ENCODE results near the gene SYCN. TPM values are rescaled to one million over a fixed set of nuclear protein-coding genes. Genes with fewer than 3 reads are reported as not detected.

The SYCN gene
- total RNA-seq, 1 donor from 2014 or later = not detected

DNA sequence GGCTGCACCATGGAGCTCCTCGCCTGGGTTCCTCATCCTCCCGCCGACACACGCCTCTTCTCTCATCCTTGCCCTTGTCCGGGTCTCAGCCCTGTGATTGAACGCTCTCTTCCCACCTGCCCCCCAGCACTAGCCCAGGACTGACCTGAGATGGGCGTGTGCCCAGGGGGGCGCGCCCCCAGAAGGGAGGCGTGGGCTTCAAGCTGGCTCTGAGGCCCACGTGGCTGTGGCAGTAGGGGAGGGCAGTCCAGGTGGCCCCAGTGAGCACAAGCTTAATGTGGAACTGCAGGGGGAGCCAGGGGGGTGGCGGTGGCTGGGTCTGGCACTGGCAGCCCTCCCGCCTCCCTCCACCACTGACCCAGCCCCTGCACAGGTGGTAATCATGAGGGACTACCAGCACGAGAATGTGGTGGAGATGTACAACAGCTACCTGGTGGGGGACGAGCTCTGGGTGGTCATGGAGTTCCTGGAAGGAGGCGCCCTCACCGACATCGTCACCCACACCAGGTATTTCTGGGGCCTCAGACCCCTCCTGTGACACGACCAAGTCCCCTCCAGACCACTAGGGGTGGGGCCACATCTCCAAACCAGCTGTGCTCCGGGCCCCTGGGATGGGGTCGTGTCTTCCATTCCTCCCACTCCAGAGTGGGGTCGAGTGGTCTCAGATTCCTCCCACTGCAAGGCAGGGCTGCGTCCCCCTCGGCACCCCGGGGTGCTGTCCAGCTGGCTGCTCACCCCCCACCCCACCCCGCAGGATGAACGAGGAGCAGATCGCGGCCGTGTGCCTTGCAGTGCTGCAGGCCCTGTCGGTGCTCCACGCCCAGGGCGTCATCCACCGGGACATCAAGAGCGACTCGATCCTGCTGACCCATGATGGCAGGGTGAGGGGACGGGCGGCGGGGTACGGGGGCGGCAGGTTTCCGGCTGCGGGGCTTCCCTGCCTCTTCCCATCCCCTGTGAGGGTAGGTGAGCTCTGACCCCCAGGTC lies 29.2 kb downstream of the SYCN start:
- DNase-seq = no peak
- Mint-ChIP-seq H3K4me1 (ENCODE audit: low read depth, unreplicated experiment) (peaks cover 1% of the 10 kb centered on the region), H3K4me3 (ENCODE audit: unreplicated experiment) (no peak overlapping the region), H3K9me3 (ENCODE audit: unreplicated experiment) (peaks cover 2% of the 10 kb centered on the region), H3K36me3 (ENCODE audit: unreplicated experiment) (no peaks in the 10 kb centered on the region), H3K27me3 (ENCODE audit: unreplicated experiment) (peaks cover 2% of the 10 kb centered on the region), H3K27ac (ENCODE audit: unreplicated experiment) (no peak overlapping the region)
- TF ChIP-seq CTCF (IDR thresholded peaks at IDR 0.05; ENCODE audit: partially characterized antibody, unreplicated experiment) = no peak

- Mint-ChIP-seq H3K27ac (ENCODE audit: unreplicated experiment) (no peak overlapping the region), H3K9me3 (ENCODE audit: unreplicated experiment) (peaks cover 2% of the 10 kb centered on the region), H3K27me3 (ENCODE audit: unreplicated experiment) (peaks cover 2% of the 10 kb centered on the region), H3K4me3 (ENCODE audit: unreplicated experiment) (no peak overlapping the region), H3K36me3 (ENCODE audit: unreplicated experiment) (no peaks in the 10 kb centered on the region), H3K4me1 (ENCODE audit: low read depth, unreplicated experiment) (peaks cover 1% of the 10 kb centered on the region)
- DNase-seq = no peak
- TF ChIP-seq CTCF (IDR thresholded peaks at IDR 0.05; ENCODE audit: partially characterized antibody, unreplicated experiment) = no peak
These were observed 29.9 kb downstream of the SYCN start for GRCh38 chr19:39174142-39174541.

- Mint-ChIP-seq H3K27me3 (ENCODE audit: unreplicated experiment) (peaks cover 2% of the 10 kb centered on the region), H3K27ac (ENCODE audit: unreplicated experiment) (no peak overlapping the region), H3K4me3 (ENCODE audit: unreplicated experiment) (no peak overlapping the region), H3K36me3 (ENCODE audit: unreplicated experiment) (no peaks in the 10 kb centered on the region), H3K9me3 (ENCODE audit: unreplicated experiment) (peaks cover 2% of the 10 kb centered on the region), H3K4me1 (ENCODE audit: low read depth, unreplicated experiment) (peaks cover 1% of the 10 kb centered on the region)
- no peak for DNase-seq
- no peak for TF ChIP-seq CTCF (IDR thresholded peaks at IDR 0.05; ENCODE audit: partially characterized antibody, unreplicated experiment)
These were observed 30.5 kb downstream of the SYCN start for GRCh38 chr19:39173502-39173991.

- Mint-ChIP-seq H3K27me3 (ENCODE audit: unreplicated experiment) (peaks cover 2% of the 10 kb centered on the region), H3K4me1 (ENCODE audit: low read depth, unreplicated experiment) (peaks cover 1% of the 10 kb centered on the region), H3K9me3 (ENCODE audit: unreplicated experiment) (peaks cover 2% of the 10 kb centered on the region), H3K36me3 (ENCODE audit: unreplicated experiment) (no peaks in the 10 kb centered on the region), H3K4me3 (ENCODE audit: unreplicated experiment) (no peak overlapping the region), H3K27ac (ENCODE audit: unreplicated experiment) (no peak overlapping the region)
- DNase-seq = no peak
- no peak for TF ChIP-seq CTCF (IDR thresholded peaks at IDR 0.05; ENCODE audit: partially characterized antibody, unreplicated experiment)
These were observed 31.2 kb downstream of the SYCN start for GRCh38 chr19:39172700-39173501.
